Neural cell (in vitro differentiated cells): ENCODE measurements around the gene APBB1IP. TPM values are rescaled to one million over a fixed set of nuclear protein-coding genes. Genes with fewer than 3 reads are reported as not detected.

Source experiments
- H2AFZ ChIP-seq: fragments of 200-600, 300-800 bp; sonication (generic), shearing (Covaris generic); 2 replicates; pipeline ENCODE4 v1.6.0; 2014; ENCODE audit warnings: low read depth, mild to moderate bottlenecking, antibody characterized with exemption, low read length, moderate library complexity
- H3F3A ChIP-seq: fragments of 200-600 bp; shearing (Covaris generic); 2 replicates; pipeline ENCODE4 v1.6.1; 2016; ENCODE audit warnings: mild to moderate bottlenecking, moderate library complexity, mixed read lengths, antibody characterized with exemption, low read length; ENCODE audit not compliant: insufficient read depth, poor library complexity, severe bottlenecking
- H3K27ac ChIP-seq: fragments of 200-600, 300-800 bp; sonication (generic), shearing (Covaris generic); 2 replicates; pipeline ENCODE4 v1.5.1; 2014; ENCODE audit warnings: mild to moderate bottlenecking, low read length, moderate library complexity
- H3K27me3 ChIP-seq: fragments of 300-800, 200-600 bp; sonication (generic), shearing (Covaris generic); 2 replicates; pipeline ENCODE4 v1.6.0; 2014; ENCODE audit warnings: mild to moderate bottlenecking, low read depth, low read length, moderate library complexity; ENCODE audit not compliant: insufficient read depth
- H3K36me3 ChIP-seq: fragments of 300-800, 200-600 bp; sonication (generic), shearing (Covaris generic); 2 replicates; pipeline ENCODE4 v1.5.1; 2014; ENCODE audit warnings: mild to moderate bottlenecking, antibody characterized with exemption, low read length, moderate library complexity; ENCODE audit not compliant: insufficient read depth
- H3K4me2 ChIP-seq: fragments of 300-800, 200-600 bp; sonication (generic), shearing (Covaris generic); 2 replicates; pipeline ENCODE4 v1.6.0; 2014; ENCODE audit warnings: mild to moderate bottlenecking, low read length
- H3K4me3 ChIP-seq: fragments of 300-800, 200-600 bp; sonication (generic), shearing (Covaris generic); 2 replicates; pipeline ENCODE4 v1.5.1; 2014; ENCODE audit warnings: mild to moderate bottlenecking, low read length, moderate library complexity
- H3K79me2 ChIP-seq: fragments of 200-600 bp; shearing (Covaris generic); replicated peaks from 2 replicates; pipeline ENCODE4 v1.6.0; 2014; ENCODE audit warnings: mild to moderate bottlenecking, low read length, moderate library complexity; ENCODE audit not compliant: insufficient read depth
- H3K9ac ChIP-seq: fragments of 300-800, 200-600 bp; sonication (generic), shearing (Covaris generic); 2 replicates; pipeline ENCODE4 v1.6.1; 2016; ENCODE audit warnings: mild to moderate bottlenecking, low read length, mixed read lengths
- H3K9me2 ChIP-seq: fragments of 200-600 bp; shearing (Covaris generic); 2 replicates; pipeline ENCODE4 v1.6.1; 2016; ENCODE audit warnings: mild to moderate bottlenecking, low read length, mixed read lengths; ENCODE audit not compliant: insufficient read depth
- H3K9me3 ChIP-seq: fragments of 200-600, 300-800 bp; sonication (generic), shearing (Covaris generic); 2 replicates; pipeline ENCODE4 v1.6.1; 2016; ENCODE audit warnings: mild to moderate bottlenecking, mixed run types, low read length, moderate library complexity, mixed read lengths
- H4K20me1 ChIP-seq: fragments of 200-600 bp; shearing (Covaris generic); 2 replicates; pipeline ENCODE4 v1.6.1; 2016; ENCODE audit warnings: mild to moderate bottlenecking, mixed run types; ENCODE audit not compliant: insufficient read depth
- CTCF ChIP-seq: fragments of 450-650 bp; IDR thresholded peaks from 2 replicates; pipeline ENCODE4 v1.5.1; 2014; ENCODE audit warnings: antibody characterized with exemption, mild to moderate bottlenecking, moderate library complexity; ENCODE audit not compliant: poor library complexity, severe bottlenecking
- EP300 ChIP-seq: fragments of 450-650 bp; conservative IDR thresholded peaks from 2 replicates; pipeline ENCODE4 v1.6.1; 2014; ENCODE audit warnings: antibody characterized with exemption, mild to moderate bottlenecking, moderate library complexity; ENCODE audit not compliant: poor library complexity, severe bottlenecking
- EZH2 ChIP-seq: fragments of 200-600, 300-800 bp; shearing (Covaris generic), sonication (generic); IDR thresholded peaks from 2 replicates; pipeline ENCODE4 v1.6.1; 2014; ENCODE audit warnings: antibody characterized with exemption, low read length, borderline replicate concordance, mild to moderate bottlenecking; ENCODE audit not compliant: insufficient read depth, poor library complexity, severe bottlenecking
- MXI1 ChIP-seq: fragments of 450-650 bp; conservative IDR thresholded peaks from 2 replicates; pipeline ENCODE4 v1.6.1; 2014; ENCODE audit warnings: antibody characterized with exemption, mild to moderate bottlenecking; ENCODE audit not compliant: poor library complexity, severe bottlenecking
- POLR2AphosphoS5 ChIP-seq: IDR thresholded peaks from 2 replicates; pipeline ENCODE4 v1.6.1; 2012
- RAD21 ChIP-seq: fragments of 450-650 bp; conservative IDR thresholded peaks from 2 replicates; pipeline ENCODE4 v1.6.1; 2014; ENCODE audit warnings: antibody characterized with exemption, mild to moderate bottlenecking, moderate library complexity
- REST ChIP-seq: IDR thresholded peaks from 2 replicates; pipeline ENCODE4 v1.6.1; 2012; ENCODE audit warnings: borderline replicate concordance
- SMC3 ChIP-seq: fragments of 450-650 bp; conservative IDR thresholded peaks from 2 replicates; pipeline ENCODE4 v1.6.1; 2014; ENCODE audit warnings: antibody characterized with exemption, mild to moderate bottlenecking, moderate library complexity; ENCODE audit not compliant: poor library complexity
- TAF1 ChIP-seq: IDR thresholded peaks from 2 replicates; pipeline ENCODE4 v1.6.1; 2012; ENCODE audit warnings: low read depth
- polyA plus RNA-seq: library from polyadenylated mRNA; depleted of rRNA; stranded (reverse); fragments of >200 nt; gene quantifications from 2 replicates; pipeline ENCODE4 v1.2.3, GENCODE V29; 2014

Gene APBB1IP
- polyA plus RNA-seq, 1 donor from 2014 or later = not detected

- peaks cover 37% of the 10 kb centered on the region for H3K27me3 ChIP-seq
Observed at GRCh38 chr10:26566525-26567350, 128.6 kb downstream of the APBB1IP start.

DNA sequence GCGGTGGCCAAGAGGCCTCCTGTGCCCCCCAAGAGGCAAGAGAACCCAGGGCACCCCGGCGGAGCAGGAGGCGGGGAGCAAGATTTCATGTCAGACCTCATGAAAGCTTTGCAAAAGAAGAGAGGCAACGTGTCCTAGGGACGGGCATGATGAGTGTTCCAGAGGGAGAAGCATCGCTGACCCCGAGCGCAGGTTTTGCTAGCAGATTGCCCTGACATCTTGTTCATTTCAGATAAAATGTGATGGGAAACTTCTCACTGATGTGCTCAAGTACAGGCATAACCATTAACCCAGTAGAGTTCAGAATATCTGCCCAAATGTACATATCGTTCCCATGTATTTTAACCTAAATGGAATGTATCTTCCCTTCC, 129.2 kb downstream of the APBB1IP start:
- H3K36me3 ChIP-seq = no peaks in the 10 kb centered on the region
- H3F3A ChIP-seq = no peaks in the 10 kb centered on the region
- no peaks in the 10 kb centered on the region for H3K79me2 ChIP-seq
- H3K4me3 ChIP-seq = no peak overlapping the region
- TF ChIP-seq SMC3 = no peak
- no peak for TF ChIP-seq EP300
- no peak for TF ChIP-seq MXI1
- TF ChIP-seq REST = no peak
- no peak for TF ChIP-seq RAD21
- no peak for TF ChIP-seq TAF1
- no peak for TF ChIP-seq CTCF
- TF ChIP-seq EZH2 = no peak
- no peak for TF ChIP-seq POLR2AphosphoS5
- H3K9ac ChIP-seq = no peak overlapping the region
- H4K20me1 ChIP-seq = no peaks in the 10 kb centered on the region
- H3K4me2 ChIP-seq = no peak overlapping the region
- no peak overlapping the region for H3K27ac ChIP-seq
- H2AFZ ChIP-seq = no peak overlapping the region
- no peaks in the 10 kb centered on the region for H3K9me2 ChIP-seq
- H3K9me3 ChIP-seq = no peaks in the 10 kb centered on the region
- peaks cover 37% of the 10 kb centered on the region for H3K27me3 ChIP-seq

More at GRCh38 chr10:26566525-26567350, 128.6 kb downstream of the APBB1IP start:
- no peaks in the 10 kb centered on the region for H3F3A ChIP-seq
- H3K9me2 ChIP-seq = no peaks in the 10 kb centered on the region
- H3K27ac ChIP-seq = no peak overlapping the region
- H2AFZ ChIP-seq = no peak overlapping the region
- H3K9ac ChIP-seq = no peak overlapping the region
- H3K4me2 ChIP-seq = no peak overlapping the region
- no peaks in the 10 kb centered on the region for H3K79me2 ChIP-seq
- peak overlapping the region; percentile 49 for H3K4me3 ChIP-seq
- no peaks in the 10 kb centered on the region for H3K9me3 ChIP-seq
- no peaks in the 10 kb centered on the region for H3K36me3 ChIP-seq
- no peaks in the 10 kb centered on the region for H4K20me1 ChIP-seq
- TF ChIP-seq RAD21 = no peak
- TF ChIP-seq REST = no peak
- no peak for TF ChIP-seq EZH2
- TF ChIP-seq TAF1 = no peak
- no peak for TF ChIP-seq SMC3
